NCI-H2227 (cell line): Measurements from ENCODE around the gene TMBIM1.
A peak's percentile ranks its signal among the peaks of the same experiment; 100 is the strongest.
"Not testable (repeated sequence)": the region's sequence is repeated elsewhere in the genome, so short reads cannot be mapped to it uniquely, and the experiment has no call there.

Experiments used
- DNase-seq: peaks from one replicate; lab custom pipeline; 2025; ENCODE audit not compliant: unreplicated experiment; lab: John Stamatoyannopoulos, UW

Gene TMBIM1

GRCh38 chr2:218273214-218273907, 18.9 kb downstream of the TMBIM1 start:
- not testable (repeated sequence) for DNase-seq

- DNase-seq = peak; percentile 85
These were observed 19.6 kb downstream of the TMBIM1 start for GRCh38 chr2:218272531-218273212.

DNA sequence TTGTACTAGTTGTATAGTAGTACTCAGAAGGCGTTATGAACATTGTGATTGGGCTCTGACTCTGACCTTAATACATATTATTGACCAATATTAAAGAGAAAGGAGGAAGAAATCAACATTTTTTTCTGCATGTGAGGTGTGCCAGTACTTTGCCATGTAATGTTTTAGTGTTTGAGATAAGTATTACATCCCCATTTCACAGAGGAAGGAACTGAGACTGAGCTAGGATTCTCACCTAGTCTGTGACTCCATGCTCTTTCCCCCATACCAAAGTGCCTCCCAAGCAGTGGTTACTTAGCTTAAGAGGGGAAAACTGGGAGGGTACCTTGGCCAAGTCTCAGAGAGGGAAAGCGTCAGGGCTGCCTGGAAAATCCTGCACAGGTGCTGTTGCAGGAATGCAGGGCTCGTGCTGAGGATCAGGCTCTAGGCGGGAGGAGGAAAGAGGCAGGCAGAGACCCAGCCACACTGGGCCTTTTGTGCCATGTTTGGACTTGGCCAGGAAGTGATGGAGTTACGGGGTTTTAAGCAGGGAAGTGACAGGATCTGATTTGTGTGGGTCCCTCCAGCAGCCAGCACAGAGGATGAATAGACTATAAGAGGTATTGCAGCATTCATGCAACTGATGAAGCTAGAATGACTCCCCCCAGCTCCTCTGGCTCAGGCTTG, 20.3 kb downstream of the TMBIM1 start:
- no peak for DNase-seq

GRCh38 chr2:218271487-218271797, 20.9 kb downstream of the TMBIM1 start:
- DNase-seq = no peak

GRCh38 chr2:218270721-218271486, 21.4 kb downstream of the TMBIM1 start:
- peak; percentile 36 for DNase-seq

DNA sequence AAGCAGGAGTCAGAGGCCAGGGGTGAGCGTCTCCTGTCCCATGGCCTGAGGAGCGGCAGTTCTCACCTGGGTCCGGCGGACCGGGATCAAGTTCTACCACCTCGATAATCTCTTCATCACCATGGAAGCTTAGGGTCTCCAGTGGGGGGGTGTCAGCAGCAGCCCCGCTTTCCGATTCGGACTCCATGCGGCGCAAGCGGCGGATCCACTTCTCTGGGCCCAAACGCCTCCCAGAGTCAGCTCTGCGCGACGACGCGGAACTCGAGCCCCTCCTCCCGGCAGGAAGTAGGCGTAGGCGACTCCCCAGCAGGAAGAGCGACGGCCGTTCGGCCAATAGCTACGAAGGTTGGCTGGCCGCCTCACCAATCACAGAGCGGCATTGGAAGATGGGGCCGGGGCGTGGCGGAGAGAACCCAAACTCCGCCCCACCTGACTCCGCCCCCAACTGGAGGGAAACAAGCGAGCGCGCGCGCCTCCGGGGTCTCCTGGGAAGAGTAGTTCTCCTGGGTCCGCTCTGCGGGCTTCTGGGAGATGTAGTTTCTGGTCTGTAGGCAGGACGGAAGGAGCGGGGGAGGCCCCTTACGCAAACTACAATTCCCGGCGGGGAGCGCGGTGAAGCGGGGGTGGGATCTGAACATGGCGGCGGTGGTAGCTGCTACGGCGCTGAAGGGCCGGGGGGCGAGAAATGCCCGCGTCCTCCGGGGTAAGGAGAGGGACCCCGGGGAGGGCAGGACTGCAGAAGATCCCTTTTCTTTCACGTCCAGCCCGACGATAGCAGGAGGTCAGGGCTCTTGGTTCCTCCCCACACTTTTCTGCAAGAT, 22.2 kb downstream of the TMBIM1 start, which contains the start of the genes AAMP and PNKD:
Gene AAMP, minus strand, starts transcription at position 238 of the 821 bp plus-strand sequence. Its CDS starts 51 bp downstream, at position 187.
Gene PNKD, plus strand, starts transcription at position 620 of the 821 bp plus-strand sequence. Its CDS starts 17 bp downstream, at position 637.
- peak; percentile 100 for DNase-seq

- no peak for DNase-seq
These were observed 25.0 kb downstream of the TMBIM1 start for GRCh38 chr2:218267259-218267658.

GRCh38 chr2:218266316-218266979, 25.9 kb downstream of the TMBIM1 start:
- DNase-seq = no peak

- no peak for DNase-seq
These were observed 26.7 kb downstream of the TMBIM1 start for GRCh38 chr2:218265626-218266025.

GRCh38 chr2:218264773-218265561, 27.3 kb downstream of the TMBIM1 start:
- no peak for DNase-seq

GRCh38 chr2:218263817-218264641, 28.3 kb downstream of the TMBIM1 start:
- no peak for DNase-seq

GRCh38 chr2:218262631-218263586, 29.4 kb downstream of the TMBIM1 start:
- DNase-seq = no peak

- no peak for DNase-seq
These were observed 30.1 kb downstream of the TMBIM1 start for GRCh38 chr2:218262237-218262600.

GRCh38 chr2:218261423-218262236, 30.7 kb downstream of the TMBIM1 start:
- DNase-seq = peak; percentile 18

GRCh38 chr2:218260742-218261422, 31.4 kb downstream of the TMBIM1 start, which contains the start of gene GPBAR1:
Gene GPBAR1 (plus strand): TSS chr2:218261015. CDS start chr2:218262725, 1,710 bp downstream.
- DNase-seq = peak; percentile 27

- no peak for DNase-seq
These were observed 32.1 kb downstream of the TMBIM1 start for GRCh38 chr2:218260166-218260565.
